ENCODE data around the gene CFAP68.
A peak's percentile ranks its signal among the peaks of the same experiment; 100 is the strongest.

- TF ChIP-seq CTCF (IDR thresholded peaks at IDR 0.05 in 8 of 11, conservative IDR thresholded peaks at IDR 0.05 in 3 of 11) (no peak), POLR2AphosphoS5 (IDR thresholded peaks at IDR 0.05) (peak; percentile 16 to 77 (median 59))
Observed at GRCh38 chr11:111911563-111912401, 32.4 kb downstream of the CFAP68 start, which contains the start of gene CRYAB.

Data from spleen (tissue), 7 donors.